Keratinocyte (primary cell): ENCODE results near the gene DCN. TPM values are rescaled to one million over a fixed set of nuclear protein-coding genes. Genes with fewer than 3 reads are reported as not detected.

Source experiments
- DNase-seq: peaks from one replicate; pipeline ENCODE4 v3.0.0-alpha.2; 2011; ENCODE audit warnings: low read depth, missing footprints, low spot score
- FAIRE-seq: peaks from 2 replicates; lab custom pipeline; 2011; peaks lifted over from hg19 to GRCh38; lab: Jason Lieb, UNC
- H2AFZ ChIP-seq: 2 replicates; pipeline ENCODE4 v1.6.0; 2012; ENCODE audit warnings: low read length, control low read depth, inconsistent platforms; ENCODE audit not compliant: control insufficient read depth
- H3K27ac ChIP-seq: 2 replicates; pipeline ENCODE4 v1.5.1; 2011; ENCODE audit warnings: low read length; ENCODE audit not compliant: control insufficient read depth, insufficient read depth
- H3K27me3 ChIP-seq: 3 replicates; pipeline ENCODE4 v1.6.0; 2011; ENCODE audit warnings: low read length; ENCODE audit not compliant: control insufficient read depth, insufficient read depth; ENCODE audit errors: extremely low read depth
- H3K36me3 ChIP-seq, 2 experiments: 2 replicates in 1 of 2; 3 replicates in 1 of 2; pipeline ENCODE4 v1.5.1; 2011; ENCODE audit warnings: low read length in 2 of 2, mild to moderate bottlenecking in 1 of 2; ENCODE audit not compliant: control insufficient read depth in 2 of 2, insufficient read depth in 2 of 2; ENCODE audit errors: extremely low read depth in 1 of 2
- H3K4me1 ChIP-seq: 3 replicates; pipeline ENCODE4 v1.5.1; 2011; ENCODE audit warnings: low read length; ENCODE audit not compliant: control insufficient read depth, insufficient read depth; ENCODE audit errors: extremely low read depth
- H3K4me2 ChIP-seq: 3 replicates; pipeline ENCODE4 v1.6.0; 2011; ENCODE audit warnings: low read depth, low read length; ENCODE audit not compliant: control insufficient read depth, insufficient read depth; ENCODE audit errors: extremely low read depth
- H3K4me3 ChIP-seq, 3 experiments: fragments of 200-600 bp in 1 of 3; sonication (generic) in 1 of 3; 2 replicates in 2 of 3; 3 replicates in 1 of 3; pipeline ENCODE4 v1.5.1; 2011 to 2016; ENCODE audit warnings: low read length in 3 of 3, mild to moderate bottlenecking in 3 of 3, control low read depth in 2 of 3, inconsistent platforms in 1 of 3, low read depth in 1 of 3, mixed read lengths in 1 of 3, mixed run types in 1 of 3, moderate library complexity in 1 of 3; ENCODE audit not compliant: control insufficient read depth in 2 of 3, insufficient read depth in 2 of 3; ENCODE audit errors: extremely low read depth in 1 of 3
- H3K79me2 ChIP-seq: 2 replicates; pipeline ENCODE4 v1.6.0; 2012; ENCODE audit warnings: low read length; ENCODE audit not compliant: control insufficient read depth, insufficient read depth
- H3K9ac ChIP-seq: 3 replicates; pipeline ENCODE4 v1.6.0; 2011; ENCODE audit warnings: low read length; ENCODE audit not compliant: control insufficient read depth, insufficient read depth; ENCODE audit errors: extremely low read depth
- H3K9me1 ChIP-seq: 3 replicates; pipeline ENCODE4 v1.6.0; 2011; ENCODE audit warnings: low read length; ENCODE audit not compliant: control insufficient read depth, insufficient read depth; ENCODE audit errors: extremely low read depth
- H3K9me3 ChIP-seq: 2 replicates; pipeline ENCODE4 v1.5.1; 2012; ENCODE audit warnings: low read depth, low read length; ENCODE audit not compliant: control insufficient read depth
- H4K20me1 ChIP-seq: 3 replicates; pipeline ENCODE4 v1.6.0; 2011; ENCODE audit warnings: low read length; ENCODE audit not compliant: control insufficient read depth, insufficient read depth; ENCODE audit errors: extremely low read depth
- EZH2 ChIP-seq: IDR thresholded peaks from one replicate; pipeline ENCODE4 v1.6.1; 2012; ENCODE audit warnings: inconsistent platforms, mild to moderate bottlenecking, low read length, moderate library complexity
- dilution Hi-C: fragments of 300-500 bp; cut with MboI; formaldehyde crosslinking; loops from one replicate; pipeline ENCODE4 v1.7.0; 2020; ENCODE audit warnings: low sequenced_read_pairs; ENCODE audit not compliant: extremely low pct_ligation_motif_present
- polyA plus RNA-seq, 5 experiments: library from polyadenylated mRNA; depleted of rRNA in 3 of 5; stranded (reverse) in 3 of 5; stranded (forward) in 1 of 5; unstranded in 1 of 5; fragments of >200 nt; gene quantifications; 1 replicate in 1 of 5; 2 replicates in 3 of 5; 3 replicates in 1 of 5; pipeline versions ENCODE4 v1.2.1 to v1.2.3, GENCODE V29; 2011 to 2012; ENCODE audit warnings: missing spikeins in 2 of 5, low read depth in 1 of 5, low replicate concordance in 1 of 5
- TF ChIP-seq, protein P1 (sequence below), 3 experiments: IDR thresholded peaks in 1 of 3; conservative IDR thresholded peaks in 1 of 3; optimal IDR thresholded peaks in 1 of 3; 2 replicates in 2 of 3; 3 replicates in 1 of 3; pipeline versions ENCODE3 to v1.5.1; 2011; ENCODE audit warnings: low read length in 3 of 3, mild to moderate bottlenecking in 3 of 3, moderate library complexity in 2 of 3, control low read depth in 1 of 3, inconsistent platforms in 1 of 3; ENCODE audit not compliant: insufficient read depth in 2 of 3; ENCODE audit errors: extremely low read depth in 1 of 3

Gene DCN
- polyA plus RNA-seq, 1 donor (not counting 4 experiments of a cell fraction or from before 2014, with no cell fraction given), result 2.5 TPM

GRCh38 chr12:91211866-91212265 lies 29.2 kb upstream of the DCN start:
- Histone ChIP-seq H3K9me3 (no peaks in the 10 kb centered on the region), H3K4me2 (no peak overlapping the region), H3K27ac (no peak overlapping the region), H2AFZ (no peak overlapping the region), H3K9ac (no peak overlapping the region), H3K79me2 (no peaks in the 10 kb centered on the region), H3K4me1 (no peaks in the 10 kb centered on the region), H3K4me3 (no peak overlapping the region), H3K27me3 (no peaks in the 10 kb centered on the region), H3K9me1 (no peaks in the 10 kb centered on the region), H4K20me1 (no peaks in the 10 kb centered on the region), H3K36me3 (no peaks in the 10 kb centered on the region)
- no peak for TF ChIP-seq EZH2
- TF ChIP-seq, protein P1, sequence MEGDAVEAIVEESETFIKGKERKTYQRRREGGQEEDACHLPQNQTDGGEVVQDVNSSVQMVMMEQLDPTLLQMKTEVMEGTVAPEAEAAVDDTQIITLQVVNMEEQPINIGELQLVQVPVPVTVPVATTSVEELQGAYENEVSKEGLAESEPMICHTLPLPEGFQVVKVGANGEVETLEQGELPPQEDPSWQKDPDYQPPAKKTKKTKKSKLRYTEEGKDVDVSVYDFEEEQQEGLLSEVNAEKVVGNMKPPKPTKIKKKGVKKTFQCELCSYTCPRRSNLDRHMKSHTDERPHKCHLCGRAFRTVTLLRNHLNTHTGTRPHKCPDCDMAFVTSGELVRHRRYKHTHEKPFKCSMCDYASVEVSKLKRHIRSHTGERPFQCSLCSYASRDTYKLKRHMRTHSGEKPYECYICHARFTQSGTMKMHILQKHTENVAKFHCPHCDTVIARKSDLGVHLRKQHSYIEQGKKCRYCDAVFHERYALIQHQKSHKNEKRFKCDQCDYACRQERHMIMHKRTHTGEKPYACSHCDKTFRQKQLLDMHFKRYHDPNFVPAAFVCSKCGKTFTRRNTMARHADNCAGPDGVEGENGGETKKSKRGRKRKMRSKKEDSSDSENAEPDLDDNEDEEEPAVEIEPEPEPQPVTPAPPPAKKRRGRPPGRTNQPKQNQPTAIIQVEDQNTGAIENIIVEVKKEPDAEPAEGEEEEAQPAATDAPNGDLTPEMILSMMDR (optimal IDR thresholded peaks at IDR 0.05 in 1 of 3, IDR thresholded peaks at IDR 0.05 in 1 of 3, conservative IDR thresholded peaks at IDR 0.05 in 1 of 3; ENCODE audit: extremely low read depth in 1 of 3, insufficient read depth in 2 of 3, low read length in 3 of 3), result no peak
- dilution Hi-C loops, result no loop called here
- FAIRE-seq (no peak), DNase-seq (no peak)

GRCh38 chr12:91210618-91211017 lies 28.0 kb upstream of the DCN start:
- Histone ChIP-seq H3K9me3 (no peaks in the 10 kb centered on the region), H3K4me3 (no peak overlapping the region), H2AFZ (no peak overlapping the region), H3K4me1 (no peaks in the 10 kb centered on the region), H3K79me2 (no peaks in the 10 kb centered on the region), H3K9ac (no peak overlapping the region), H3K27ac (no peak overlapping the region), H3K36me3 (no peaks in the 10 kb centered on the region), H3K27me3 (no peaks in the 10 kb centered on the region), H3K9me1 (no peaks in the 10 kb centered on the region), H4K20me1 (no peaks in the 10 kb centered on the region), H3K4me2 (no peak overlapping the region)
- TF ChIP-seq, protein P1 (optimal IDR thresholded peaks at IDR 0.05 in 1 of 3, IDR thresholded peaks at IDR 0.05 in 1 of 3, conservative IDR thresholded peaks at IDR 0.05 in 1 of 3; ENCODE audit: extremely low read depth in 1 of 3, insufficient read depth in 2 of 3, low read length in 3 of 3), result no peak
- no peak for TF ChIP-seq EZH2
- DNase-seq, result no peak
- dilution Hi-C loops, result no loop called here
- no peak for FAIRE-seq
